ENCODE results near the gene SEZ6.
"Not testable (repeated sequence)": the region's sequence is repeated elsewhere in the genome, so short reads cannot be mapped to it uniquely, and the experiment has no call there.

The SEZ6 gene

GRCh38 chr17:28935744-28936460, 69.9 kb downstream of the SEZ6 start:
- no peak overlapping the region for H3K4me3 Mint-ChIP-seq
- peaks cover 2% of the 10 kb centered on the region for H3K36me3 Mint-ChIP-seq
- H3K9me3 Mint-ChIP-seq: no peaks in the 10 kb centered on the region
- H3K4me1 Mint-ChIP-seq: peaks cover 72% of the 10 kb centered on the region
- peak overlapping the region; percentile 76 for H3K27ac Mint-ChIP-seq
- H3K27me3 Mint-ChIP-seq: no peaks in the 10 kb centered on the region

DNA sequence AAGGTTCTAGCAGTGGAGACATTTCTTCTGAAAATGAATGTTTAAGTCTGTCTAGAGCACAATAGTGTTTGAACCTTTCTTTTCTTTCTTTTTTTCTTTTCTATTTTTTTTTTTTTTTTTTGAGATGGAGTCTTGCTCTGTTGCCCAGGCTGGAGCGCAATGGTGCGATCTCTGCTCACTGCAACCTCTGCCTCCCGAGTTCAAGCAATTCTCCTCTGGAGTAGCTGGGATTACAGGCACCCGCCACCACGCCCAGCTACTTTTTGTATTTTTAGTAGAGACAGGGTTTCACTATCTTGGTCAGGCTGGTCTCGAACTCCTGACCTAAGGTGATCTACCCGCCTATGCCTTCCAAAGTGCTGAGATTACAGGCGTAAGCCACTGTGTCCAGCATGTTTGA, 71.3 kb downstream of the SEZ6 start:
- H3K4me3 Mint-ChIP-seq, H3K36me3 Mint-ChIP-seq, H3K27me3 Mint-ChIP-seq, H3K9me3 Mint-ChIP-seq: not testable (repeated sequence)
- Mint-ChIP-seq H3K4me1 (peaks cover 70% of the 10 kb centered on the region), H3K27ac (peak overlapping the region; percentile 23)

DNA sequence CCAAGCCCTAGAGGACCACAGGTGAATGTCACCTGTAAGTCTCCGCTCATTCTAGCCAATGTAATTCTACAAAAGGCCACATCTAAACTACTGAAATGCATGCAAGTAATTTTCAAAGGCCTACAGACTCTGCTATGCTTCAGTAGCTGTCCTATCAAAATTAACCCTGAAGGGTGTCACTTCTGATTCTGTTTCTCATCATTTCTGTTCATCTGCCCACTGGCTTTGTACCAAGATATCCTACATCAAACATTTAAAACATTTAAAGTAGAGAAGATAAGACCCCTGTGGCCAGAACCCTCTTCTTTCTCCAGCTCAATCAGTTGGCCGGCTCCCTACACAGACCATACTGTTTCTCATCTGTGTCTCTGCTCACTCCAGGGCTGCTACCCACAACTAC, 76.0 kb downstream of the SEZ6 start:
- peaks cover 22% of the 10 kb centered on the region for H3K36me3 Mint-ChIP-seq
- no peaks in the 10 kb centered on the region for H3K27me3 Mint-ChIP-seq
- H3K4me3 Mint-ChIP-seq: peak overlapping the region; percentile 23
- peak overlapping the region; percentile 84 for H3K27ac Mint-ChIP-seq
- H3K9me3 Mint-ChIP-seq: no peaks in the 10 kb centered on the region
- peaks cover 64% of the 10 kb centered on the region for H3K4me1 Mint-ChIP-seq

DNA sequence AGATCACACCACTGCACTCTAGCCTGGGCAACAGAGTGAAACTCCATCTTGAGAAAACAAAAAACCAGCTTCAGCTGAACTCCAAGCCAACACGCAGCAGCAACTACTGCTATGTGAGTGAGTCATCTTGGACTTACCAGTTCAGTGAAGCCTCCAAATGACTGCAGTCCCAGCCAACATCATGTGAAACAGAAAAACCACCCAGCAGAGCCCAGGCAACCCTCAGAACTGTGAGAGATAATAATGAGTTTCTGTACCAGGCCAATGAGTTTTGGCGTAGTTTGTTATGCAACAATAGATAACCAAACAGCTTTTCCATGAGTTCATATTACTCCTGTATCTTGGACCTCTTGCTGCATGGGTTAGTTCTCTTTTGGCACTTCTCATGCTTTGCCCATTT, 77.8 kb downstream of the SEZ6 start:
- H3K9me3 Mint-ChIP-seq: no peaks in the 10 kb centered on the region
- no peaks in the 10 kb centered on the region for H3K27me3 Mint-ChIP-seq
- H3K36me3 Mint-ChIP-seq: peaks cover 30% of the 10 kb centered on the region
- H3K27ac Mint-ChIP-seq: peak overlapping the region; percentile 39
- H3K4me3 Mint-ChIP-seq: no peak overlapping the region
- peaks cover 61% of the 10 kb centered on the region for H3K4me1 Mint-ChIP-seq

DNA sequence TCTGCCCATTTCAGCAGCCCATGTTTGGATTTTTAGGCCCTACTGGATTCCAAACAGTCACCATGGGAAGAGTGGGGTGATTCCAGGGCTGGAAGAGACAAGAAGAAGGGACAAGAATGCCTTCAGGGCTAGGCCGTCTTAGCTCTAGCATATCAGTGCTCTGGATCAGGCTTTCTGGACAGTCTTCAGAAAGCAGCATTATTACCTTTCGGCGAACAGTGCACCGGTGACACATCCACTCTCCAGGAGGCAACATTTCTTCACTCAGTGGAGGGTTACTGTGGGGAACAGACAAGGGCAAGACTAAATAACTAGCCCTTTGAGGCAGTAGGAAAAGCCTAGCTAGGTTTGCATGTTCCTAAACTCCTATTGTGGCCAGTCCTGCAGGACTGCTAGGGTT, 79.0 kb downstream of the SEZ6 start:
- Mint-ChIP-seq H3K9me3 (no peaks in the 10 kb centered on the region), H3K4me3 (no peak overlapping the region), H3K36me3 (peaks cover 34% of the 10 kb centered on the region), H3K27ac (peak overlapping the region; percentile 92), H3K4me1 (peaks cover 59% of the 10 kb centered on the region), H3K27me3 (no peaks in the 10 kb centered on the region)

- Mint-ChIP-seq H3K4me3 (peak overlapping the region; percentile 49), H3K27ac (peak overlapping the region; percentile 92), H3K4me1 (peaks cover 59% of the 10 kb centered on the region), H3K9me3 (no peaks in the 10 kb centered on the region), H3K36me3 (peaks cover 34% of the 10 kb centered on the region), H3K27me3 (no peaks in the 10 kb centered on the region)
Observed at GRCh38 chr17:28926366-28926765, 79.5 kb downstream of the SEZ6 start.

DNA sequence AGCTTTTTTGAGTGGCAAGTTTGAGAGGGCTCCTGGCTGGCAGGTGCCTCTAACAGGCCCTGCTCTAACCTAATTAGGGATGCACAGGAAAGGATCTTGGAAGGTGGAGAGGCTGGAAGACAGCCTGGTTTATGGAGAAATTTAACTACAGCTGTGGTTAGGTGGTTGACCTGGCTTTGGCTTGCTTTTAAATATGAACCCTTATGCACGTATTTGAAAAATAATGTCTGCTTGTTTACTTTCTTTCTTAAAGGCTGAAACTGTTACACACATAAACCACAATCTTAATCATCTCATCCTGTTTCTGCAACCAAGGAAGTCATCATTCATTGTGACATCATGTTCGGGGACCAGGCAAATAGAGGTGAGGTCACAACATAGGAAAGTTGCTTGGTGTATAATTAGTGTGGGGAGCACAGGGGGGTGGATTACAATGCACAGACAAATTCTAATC, 79.9 kb downstream of the SEZ6 start:
- peak overlapping the region; percentile 49 for H3K4me3 Mint-ChIP-seq
- H3K9me3 Mint-ChIP-seq: no peaks in the 10 kb centered on the region
- peaks cover 59% of the 10 kb centered on the region for H3K4me1 Mint-ChIP-seq
- H3K36me3 Mint-ChIP-seq: peaks cover 34% of the 10 kb centered on the region
- H3K27ac Mint-ChIP-seq: peak overlapping the region; percentile 92
- no peaks in the 10 kb centered on the region for H3K27me3 Mint-ChIP-seq

- Mint-ChIP-seq H3K27ac (no peak overlapping the region), H3K9me3 (no peaks in the 10 kb centered on the region)
Observed at GRCh38 chr17:28920201-28920600, 85.6 kb downstream of the SEZ6 start.

DNA sequence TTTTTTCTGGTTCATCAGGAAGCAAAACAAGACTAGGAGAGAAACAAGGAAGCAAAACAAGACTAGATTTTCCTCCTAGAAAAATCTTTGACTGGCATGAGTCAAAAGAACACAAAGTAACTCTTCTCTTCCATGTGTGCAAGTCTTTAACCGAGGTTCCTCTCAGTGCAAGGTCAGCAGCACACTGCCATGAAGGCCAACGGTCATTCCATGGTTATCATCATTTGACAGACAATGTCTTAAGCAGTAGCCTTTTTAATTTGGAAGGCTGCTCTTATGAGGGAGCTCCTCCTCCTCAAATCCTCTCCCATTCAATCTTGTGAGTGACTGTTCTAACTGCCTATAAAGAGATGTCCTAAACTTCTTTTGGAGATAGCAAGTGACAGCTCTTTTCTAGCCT, 87.5 kb downstream of the SEZ6 start:
- Mint-ChIP-seq H3K27ac (no peak overlapping the region), H3K27me3 (no peaks in the 10 kb centered on the region), H3K36me3 (peaks cover 18% of the 10 kb centered on the region), H3K4me3 (no peak overlapping the region), H3K4me1 (peaks cover 16% of the 10 kb centered on the region), H3K9me3 (no peaks in the 10 kb centered on the region)

More at GRCh38 chr17:28920201-28920600, 85.6 kb downstream of the SEZ6 start:
- no peak overlapping the region for H3K4me3 Mint-ChIP-seq
- no peaks in the 10 kb centered on the region for H3K27me3 Mint-ChIP-seq
- H3K4me1 Mint-ChIP-seq: peaks cover 24% of the 10 kb centered on the region
- H3K36me3 Mint-ChIP-seq: peaks cover 21% of the 10 kb centered on the region

DNA sequence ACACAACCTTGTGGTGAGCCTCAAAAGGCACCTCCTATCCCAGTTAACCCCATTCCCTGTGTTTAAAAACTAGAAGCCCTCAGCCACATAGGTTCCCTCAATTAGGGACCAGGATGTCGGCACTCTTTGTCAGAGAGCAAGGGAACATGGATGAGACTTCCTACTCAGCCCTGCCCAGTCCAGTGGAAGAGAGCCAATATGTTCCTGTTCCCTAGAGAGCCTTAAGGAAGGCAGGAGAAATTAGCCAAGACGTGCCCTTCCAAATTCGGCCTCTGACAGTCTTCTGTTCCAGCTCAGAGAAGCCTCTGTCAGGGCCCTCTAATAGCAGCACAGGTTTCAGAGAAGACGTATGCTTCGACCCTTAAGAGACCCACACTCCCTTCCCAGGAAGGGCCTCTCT, 88.4 kb downstream of the SEZ6 start:
- Mint-ChIP-seq H3K4me1 (peaks cover 16% of the 10 kb centered on the region), H3K36me3 (peaks cover 16% of the 10 kb centered on the region), H3K27ac (no peak overlapping the region), H3K27me3 (no peaks in the 10 kb centered on the region), H3K4me3 (no peak overlapping the region), H3K9me3 (no peaks in the 10 kb centered on the region)

GRCh38 chr17:28917029-28917428, 88.8 kb downstream of the SEZ6 start:
- H3K27ac Mint-ChIP-seq: no peak overlapping the region
- H3K9me3 Mint-ChIP-seq: no peaks in the 10 kb centered on the region
- H3K4me3 Mint-ChIP-seq: no peak overlapping the region
- H3K4me1 Mint-ChIP-seq: peaks cover 16% of the 10 kb centered on the region
- H3K27me3 Mint-ChIP-seq: no peaks in the 10 kb centered on the region
- H3K36me3 Mint-ChIP-seq: peaks cover 16% of the 10 kb centered on the region

- Mint-ChIP-seq H3K27me3 (no peaks in the 10 kb centered on the region), H3K27ac (peak overlapping the region; percentile 77)
Observed at GRCh38 chr17:28916302-28916934, 89.4 kb downstream of the SEZ6 start.

DNA sequence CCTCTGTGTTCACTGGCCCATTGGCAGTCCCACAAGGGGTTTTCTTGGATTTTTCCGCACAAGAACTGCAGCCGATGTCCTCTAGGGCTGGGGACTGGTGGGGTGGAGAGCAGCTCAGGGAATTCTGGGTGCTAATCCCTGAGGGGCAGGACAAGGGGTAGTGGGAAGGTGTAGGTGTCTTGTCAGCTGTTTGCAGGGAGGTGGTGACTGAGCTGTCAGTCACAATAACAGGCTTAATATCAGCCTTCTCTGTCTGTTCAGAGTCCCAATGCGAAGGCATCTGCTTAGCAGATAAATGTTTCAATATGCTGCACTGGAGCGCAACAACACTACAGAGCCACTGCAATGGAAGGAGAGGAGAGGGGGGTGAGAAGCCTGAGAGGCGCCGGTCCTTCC, 92.9 kb downstream of the SEZ6 start:
- Mint-ChIP-seq H3K27me3 (no peaks in the 10 kb centered on the region), H3K4me3 (no peak overlapping the region), H3K36me3 (peaks cover 22% of the 10 kb centered on the region), H3K4me1 (peaks cover 16% of the 10 kb centered on the region), H3K9me3 (no peaks in the 10 kb centered on the region), H3K27ac (no peak overlapping the region)

More at GRCh38 chr17:28916302-28916934, 89.4 kb downstream of the SEZ6 start:
- Mint-ChIP-seq H3K4me3 (no peak overlapping the region), H3K9me3 (no peaks in the 10 kb centered on the region), H3K4me1 (peaks cover 16% of the 10 kb centered on the region), H3K36me3 (peaks cover 16% of the 10 kb centered on the region)

DNA sequence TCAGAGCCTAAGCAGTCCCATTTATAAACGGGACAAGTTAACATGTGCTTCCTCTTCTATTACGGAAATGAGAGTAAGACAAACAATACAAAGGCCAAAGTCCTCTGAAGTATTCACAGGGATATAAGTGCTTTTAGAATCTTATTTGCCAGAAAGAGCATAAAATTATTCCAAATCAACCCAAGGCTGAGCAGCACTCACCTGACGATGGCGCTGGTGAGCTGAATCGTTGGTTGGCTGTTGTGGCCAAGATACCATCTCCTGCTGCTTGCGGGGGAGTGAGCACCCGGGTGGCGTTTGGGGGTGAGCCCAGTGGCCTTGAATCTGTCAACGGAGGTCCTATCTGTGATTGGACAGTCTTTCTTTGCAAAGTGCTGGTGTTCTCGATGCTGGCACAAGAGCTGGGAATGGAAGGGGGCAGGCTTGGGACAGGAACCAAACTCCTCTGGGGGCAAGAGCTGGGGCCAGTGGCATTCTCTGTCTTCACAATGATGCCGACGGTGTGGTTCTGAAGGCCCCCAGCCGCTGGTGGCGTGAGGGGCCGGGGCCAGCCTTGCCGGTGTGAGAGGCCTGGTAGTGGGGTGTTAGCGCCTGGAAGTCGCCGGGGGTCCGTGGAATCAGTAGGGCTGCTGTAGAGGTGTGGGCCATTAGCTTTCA, 93.4 kb downstream of the SEZ6 start:
- Mint-ChIP-seq H3K36me3 (peaks cover 22% of the 10 kb centered on the region), H3K4me1 (peaks cover 16% of the 10 kb centered on the region), H3K27me3 (no peaks in the 10 kb centered on the region), H3K9me3 (no peaks in the 10 kb centered on the region), H3K4me3 (no peak overlapping the region), H3K27ac (no peak overlapping the region)

- Mint-ChIP-seq H3K4me1 (peaks cover 13% of the 10 kb centered on the region), H3K27ac (no peak overlapping the region), H3K4me3 (no peak overlapping the region), H3K36me3 (peaks cover 20% of the 10 kb centered on the region), H3K9me3 (no peaks in the 10 kb centered on the region), H3K27me3 (no peaks in the 10 kb centered on the region)
Observed at GRCh38 chr17:28911411-28912045, 94.3 kb downstream of the SEZ6 start.

DNA sequence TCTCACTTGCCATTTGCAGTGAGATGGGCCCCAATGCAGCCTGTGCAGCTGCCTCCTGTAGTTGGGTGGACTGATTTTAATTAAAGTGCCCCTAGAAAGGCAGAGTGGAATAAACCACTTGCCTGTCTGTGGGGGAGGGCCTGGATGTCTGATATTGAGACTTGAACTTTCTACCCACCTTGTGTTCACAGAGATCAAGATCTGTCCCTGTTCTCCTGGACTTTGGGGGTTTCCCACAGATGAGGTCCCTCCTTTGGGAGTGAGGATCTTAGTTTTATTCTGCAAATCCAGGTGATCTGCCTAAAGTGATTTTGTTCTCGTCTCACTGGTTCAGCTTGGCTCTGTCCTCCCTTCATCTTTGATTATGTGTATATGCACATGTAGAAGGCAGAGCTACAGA, 95.3 kb downstream of the SEZ6 start:
- Mint-ChIP-seq H3K4me1 (peaks cover 9% of the 10 kb centered on the region), H3K27me3 (no peaks in the 10 kb centered on the region), H3K36me3 (peaks cover 16% of the 10 kb centered on the region), H3K27ac (no peak overlapping the region), H3K9me3 (no peaks in the 10 kb centered on the region), H3K4me3 (no peak overlapping the region)

Data from activated naive CD4-positive, alpha-beta T cell treated with anti-CD3 and anti-CD28 coated beads, Interleukin-2, amount 50 U/mL, for 24 hours (primary cell).